HepG2 (cell line): ENCODE measurements around the gene CAMK2G. TPM values are rescaled to one million over a fixed set of nuclear protein-coding genes. Genes with fewer than 3 reads are reported as not detected.

Source experiments
- ATAC-seq: fragments of 200-7000 bp; cut with Tn5 transposase; 3 replicates; pipeline ENCODE4 v1.9.1; 2020; ENCODE audit warnings: mild to moderate bottlenecking, moderate library complexity
- BruUV-seq: library from RNA; stranded (reverse); fragments of 400-500 nt; replicated peaks from 2 replicates; lab custom pipeline; 2021; lab: Mats Ljungman, UMichigan
- CTCF ChIA-PET: fragments of 300-600 bp; formaldehyde crosslinking; extraction: SDS; loops from one replicate; lab custom pipeline; 2021; ENCODE audit warnings: low total read pairs, inconsistent platforms, low intra/inter-chr PET ratio; lab: Yijun Ruan, JAX
- POLR2A ChIA-PET: fragments of 350-600 bp; sonication (Branson Sonifier 250); formaldehyde crosslinking; loops from one replicate; lab custom pipeline; 2020; ENCODE audit warnings: antibody characterized with exemption, inconsistent platforms; lab: Yijun Ruan, JAX
- DNase-seq: peaks from one replicate; pipeline ENCODE4 v3.0.0-alpha.2; 2015; ENCODE audit warnings: low spot score
- FAIRE-seq: peaks from 3 replicates; lab custom pipeline; 2011; peaks lifted over from hg19 to GRCh38; lab: Jason Lieb, UNC
- H2AFZ ChIP-seq: one replicate; pipeline ENCODE4 v1.6.1; 2011; ENCODE audit warnings: low read length, inconsistent platforms
- H3K27ac ChIP-seq: fragments of 300-600 bp; 3 replicates; pipeline ENCODE4 v1.8.0; 2011; ENCODE audit warnings: mixed run types, mild to moderate bottlenecking, mixed read lengths, low read length, inconsistent platforms; ENCODE audit not compliant: insufficient read depth; ENCODE audit errors: extremely low read length
- H3K27me3 ChIP-seq, 2 experiments: fragments of 200-600 bp in 1 of 2; 2 replicates in 1 of 2; 3 replicates in 1 of 2; pipeline versions ENCODE4 v1.6.0 to v1.8.0; 2011; ENCODE audit warnings: low read length in 2 of 2, mild to moderate bottlenecking in 2 of 2, moderate library complexity in 2 of 2, inconsistent platforms in 1 of 2; ENCODE audit not compliant: insufficient read depth in 2 of 2, control insufficient read depth in 1 of 2
- H3K36me3 ChIP-seq, 2 experiments: fragments of 200-600 bp in 1 of 2; replicated peaks in 1 of 2; 2 replicates in 1 of 2; 3 replicates in 1 of 2; pipeline versions ENCODE4 v1.5.1 to v1.8.0; 2011; ENCODE audit warnings: low read length in 2 of 2, inconsistent platforms in 1 of 2; ENCODE audit not compliant: insufficient read depth in 2 of 2, control insufficient read depth in 1 of 2
- H3K4me1 ChIP-seq: 2 replicates; pipeline ENCODE4 v1.5.1; 2012; ENCODE audit warnings: low read length, inconsistent platforms; ENCODE audit not compliant: insufficient read depth
- H3K4me2 ChIP-seq: 2 replicates; pipeline ENCODE4 v1.6.0; 2011; ENCODE audit warnings: low read depth, low read length, inconsistent platforms
- H3K4me3 ChIP-seq, 3 experiments: fragments of 200-600 bp in 1 of 3; sonication (generic), shearing (Covaris generic) in 1 of 3; replicated peaks in 1 of 3; 2 replicates each; pipeline ENCODE4 v1.5.1; 2011 to 2016; ENCODE audit warnings: low read length in 3 of 3, inconsistent platforms in 2 of 3, low read depth in 2 of 3, mild to moderate bottlenecking in 2 of 3, control low read depth in 1 of 3, mixed read lengths in 1 of 3; ENCODE audit not compliant: insufficient read depth in 1 of 3
- H3K79me2 ChIP-seq: one replicate; pipeline ENCODE4 v1.6.1; 2011; ENCODE audit warnings: low read length, inconsistent platforms; ENCODE audit not compliant: insufficient read depth
- H3K9ac ChIP-seq: 2 replicates; pipeline ENCODE4 v1.6.0; 2011; ENCODE audit warnings: mild to moderate bottlenecking, low read depth, low read length, inconsistent platforms; ENCODE audit not compliant: insufficient read depth
- H3K9me3 ChIP-seq: 2 replicates; pipeline ENCODE4 v1.5.1; 2012; ENCODE audit warnings: mild to moderate bottlenecking, low read length
- H4K20me1 ChIP-seq: 2 replicates; pipeline ENCODE4 v1.6.0; 2011; ENCODE audit warnings: inconsistent platforms, mild to moderate bottlenecking, low read length, moderate library complexity; ENCODE audit not compliant: insufficient read depth
- CBX1 ChIP-seq: IDR thresholded peaks from one replicate; pipeline ENCODE4 v1.6.1; 2016; ENCODE audit warnings: antibody characterized with exemption, low read depth
- CHD4 ChIP-seq: fragments of 200-600 bp; sonication (generic); IDR thresholded peaks from 2 replicates; pipeline ENCODE4 v1.7.0; 2017; ENCODE audit warnings: mild to moderate bottlenecking, low read length, borderline replicate concordance
- DR1 ChIP-seq: sonication (generic); formaldehyde crosslinking; IDR thresholded peaks from 2 replicates; pipeline ENCODE4 v1.8.0; 2021; ENCODE audit warnings: mild to moderate bottlenecking, missing genetic modification reagents, inconsistent platforms
- HNRNPK ChIP-seq: fragments of 200-400 bp; formaldehyde crosslinking; IDR thresholded peaks from 2 replicates; pipeline ENCODE4 v1.6.1; 2018; ENCODE audit warnings: low read length, low read depth, moderate library complexity, mild to moderate bottlenecking; ENCODE audit not compliant: poor library complexity, severe bottlenecking
- NFE2 ChIP-seq: sonication (generic); formaldehyde crosslinking; IDR thresholded peaks from 2 replicates; pipeline ENCODE4 v1.4.0; 2020; ENCODE audit warnings: missing genetic modification reagents
- NFRKB ChIP-seq: fragments of 450-650 bp; IDR thresholded peaks from 2 replicates; pipeline ENCODE4 v1.6.1; 2017
- SUZ12 ChIP-seq: fragments of 150-350 bp; IDR thresholded peaks from 2 replicates; pipeline ENCODE4 v1.6.1; 2014; ENCODE audit warnings: low read depth, low read length
- TAF15 ChIP-seq: fragments of 200-400 bp; formaldehyde crosslinking; IDR thresholded peaks from one replicate; pipeline ENCODE4 v1.6.1; 2018; ENCODE audit warnings: mild to moderate bottlenecking, low read depth, low read length; ENCODE audit not compliant: poor library complexity, severe bottlenecking
- TBL1XR1 ChIP-seq: fragments of 150-350 bp; IDR thresholded peaks from 2 replicates; pipeline ENCODE4 v1.6.1; 2014; ENCODE audit warnings: borderline replicate concordance, low read length; ENCODE audit not compliant: partially characterized antibody
- ZNF121 ChIP-seq: sonication (generic); formaldehyde crosslinking; IDR thresholded peaks from 2 replicates; pipeline ENCODE4 v1.5.0; 2020; ENCODE audit warnings: mild to moderate bottlenecking, missing genetic modification reagents
- ZNF543 ChIP-seq: sonication (generic); formaldehyde crosslinking; IDR thresholded peaks from 2 replicates; pipeline ENCODE4 v1.4.0; 2020; ENCODE audit warnings: mild to moderate bottlenecking, missing genetic modification reagents
- ZNF652 ChIP-seq: IDR thresholded peaks from 2 replicates; pipeline ENCODE4 v1.6.1; 2016; ENCODE audit warnings: low read depth, borderline replicate concordance
- ZNF747 ChIP-seq: sonication (generic); formaldehyde crosslinking; IDR thresholded peaks from 2 replicates; pipeline ENCODE4 v1.8.1; 2023; ENCODE audit warnings: missing genetic modification reagents, mild to moderate bottlenecking, borderline replicate concordance
- ZNF781 ChIP-seq: sonication (generic); formaldehyde crosslinking; IDR thresholded peaks from 2 replicates; pipeline ENCODE4 v1.5.1; 2020; ENCODE audit warnings: borderline replicate concordance, mild to moderate bottlenecking, missing genetic modification reagents; ENCODE audit errors: not compliant biosample characterization
- WGBS: methylation state at CpG from one replicate; pipeline ENCODE4 v1.1.6; 2017; ENCODE audit warnings: low lambda C conversion rate; 5-methylcytosine and 5-hydroxymethylcytosine counted together
- in situ Hi-C: cut with HindIII; loops from 2 replicates; pipeline ENCODE4 v1.10.0; 2017; ENCODE audit warnings: low pct_unique_long_range_greater_than_20kb; ENCODE audit not compliant: extremely low pct_ligation_motif_present
- intact Hi-C: fragments of 100-400 bp; cut with micrococcal nuclease; formaldehyde crosslinking; loops from one replicate; pipeline ENCODE4 v1.10.0; 2022; ENCODE audit not compliant: unreplicated experiment
- polyA plus RNA-seq, 8 experiments: library from polyadenylated mRNA; depleted of rRNA in 3 of 8; stranded (reverse) in 7 of 8; unstranded in 1 of 8; fragments of >200 nt; fragmentation: Illumina TruSeq in 4 of 8; extraction: Trizol in 4 of 8; gene quantifications; 2 replicates each; pipeline versions ENCODE4 v1.2.1 to v1.2.3, GENCODE V29; 2011 to 2016; ENCODE audit warnings: low read depth in 4 of 8, missing spikeins in 1 of 8, mixed read lengths in 1 of 8; ENCODE audit not compliant: insufficient read depth in 1 of 8
- total RNA-seq, 5 experiments: library from RNA; depleted of rRNA; stranded (reverse); fragments of >200 nt; fragmentation: Illumina TruSeq; extraction: Trizol; gene quantifications; 2 replicates each; pipeline ENCODE4 v1.2.3, GENCODE V29; 2016; ENCODE audit warnings: low read depth in 1 of 5
- TF ChIP-seq, protein P1 (sequence below): sonication (generic); formaldehyde crosslinking; IDR thresholded peaks from 2 replicates; pipeline ENCODE4 v1.5.1; 2020; ENCODE audit warnings: mild to moderate bottlenecking, missing genetic modification reagents
- TF ChIP-seq, protein P2 (sequence below), 2 experiments: sonication (generic) in 1 of 2; formaldehyde crosslinking in 1 of 2; IDR thresholded peaks; 2 replicates each; pipeline versions ENCODE4 v1.6.1 to v1.9.0; 2014 to 2022; ENCODE audit warnings: antibody characterized with exemption in 1 of 2, borderline replicate concordance in 1 of 2, inconsistent platforms in 1 of 2, low read depth in 1 of 2, missing genetic modification reagents in 1 of 2

Gene CAMK2G
- total and polyA plus RNA-seq, 2 of the 13 experiments (the other 11 are each of a cell fraction or from before 2014, with no cell fraction given) = 15.9 to 18.8 TPM

DNA sequence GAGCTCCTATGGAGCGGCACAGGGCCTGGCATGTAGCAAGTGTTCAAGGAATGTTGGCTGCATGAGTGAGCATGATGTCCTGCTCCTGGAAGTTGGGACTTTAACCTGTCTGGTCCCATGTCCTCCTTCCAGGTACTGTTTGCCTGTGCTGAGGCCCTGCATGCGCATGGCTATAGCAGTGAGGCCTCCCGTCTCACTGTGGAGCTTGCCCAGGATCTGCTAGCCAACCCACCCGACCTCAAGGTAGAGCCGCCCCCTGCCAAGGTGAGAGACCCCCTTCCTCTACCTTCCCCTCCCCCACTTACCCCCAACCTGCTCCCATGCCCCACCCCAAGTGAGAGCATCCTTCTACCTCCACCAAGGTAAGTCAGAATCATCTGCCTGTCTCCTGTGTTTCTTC, 80.9 kb downstream of the CAMK2G start:
- H2AFZ ChIP-seq = no peak overlapping the region
- no peak overlapping the region for H3K4me3 ChIP-seq
- H3K9me3 ChIP-seq = no peaks in the 10 kb centered on the region
- H4K20me1 ChIP-seq = no peaks in the 10 kb centered on the region; the same call in 1 of the 2 replicates
- H3K4me2 ChIP-seq = no peak overlapping the region
- BruUV-seq = no TSS peak
- no peak overlapping the region for H3K9ac ChIP-seq
- ChIA-PET POLR2A (no interaction called here), CTCF (no interaction called here)
- FAIRE-seq = no peak
- peaks cover 2% of the 10 kb centered on the region for H3K79me2 ChIP-seq
- H3K27me3 ChIP-seq = no peaks in the 10 kb centered on the region
- H3K27ac ChIP-seq = no peak overlapping the region
- peaks cover 8% of the 10 kb centered on the region for H3K4me1 ChIP-seq
- DNase-seq = no peak
- in situ Hi-C loops (no loop called here), intact Hi-C loops (no loop called here)
- 95% methylated on average over 5 of the region's 5 CpGs for WGBS
- peaks cover 44 to 84% of the 10 kb centered on the region in 2 experiments for H3K36me3 ChIP-seq
- no peak for ATAC-seq
- TF ChIP-seq NFRKB (no peak), HNRNPK (no peak), SUZ12 (no peak), NFE2 (no peak), ZNF543 (no peak), ZNF747 (CRISPR knock-in tag) (no peak), ZNF121 (CRISPR knock-in tag) (no peak), TAF15 (no peak), ZNF652 (no peak), CHD4 (no peak), CBX1 (no peak), DR1 (CRISPR knock-in tag) (no peak), ZNF781 (CRISPR knock-in tag) (no peak), TBL1XR1 (no peak)
- TF ChIP-seq, protein P1, sequence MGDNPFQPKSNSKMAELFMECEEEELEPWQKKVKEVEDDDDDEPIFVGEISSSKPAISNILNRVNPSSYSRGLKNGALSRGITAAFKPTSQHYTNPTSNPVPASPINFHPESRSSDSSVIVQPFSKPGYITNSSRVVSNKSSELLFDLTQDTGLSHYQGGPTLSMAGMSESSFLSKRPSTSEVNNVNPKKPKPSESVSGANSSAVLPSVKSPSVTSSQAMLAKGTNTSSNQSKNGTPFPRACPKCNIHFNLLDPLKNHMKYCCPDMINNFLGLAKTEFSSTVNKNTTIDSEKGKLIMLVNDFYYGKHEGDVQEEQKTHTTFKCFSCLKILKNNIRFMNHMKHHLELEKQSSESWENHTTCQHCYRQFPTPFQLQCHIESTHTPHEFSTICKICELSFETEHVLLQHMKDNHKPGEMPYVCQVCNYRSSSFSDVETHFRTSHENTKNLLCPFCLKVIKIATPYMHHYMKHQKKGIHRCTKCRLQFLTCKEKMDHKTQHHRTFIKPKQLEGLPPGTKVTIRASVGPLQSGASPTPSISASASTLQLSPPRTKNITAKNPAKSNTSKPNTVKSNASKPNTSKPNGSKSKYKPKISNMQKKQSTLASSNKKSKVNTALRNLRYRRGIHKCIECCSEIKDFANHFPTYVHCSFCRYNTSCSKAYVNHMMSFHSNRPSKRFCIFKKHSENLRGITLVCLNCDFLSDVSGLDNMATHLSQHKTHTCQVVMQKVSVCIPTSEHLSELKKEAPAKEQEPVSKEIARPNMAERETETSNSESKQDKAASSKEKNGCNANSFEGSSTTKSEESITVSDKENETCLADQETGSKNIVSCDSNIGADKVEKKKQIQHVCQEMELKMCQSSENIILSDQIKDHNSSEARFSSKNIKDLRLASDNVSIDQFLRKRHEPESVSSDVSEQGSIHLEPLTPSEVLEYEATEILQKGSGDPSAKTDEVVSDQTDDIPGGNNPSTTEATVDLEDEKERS (CRISPR knock-in tag) = no peak
- TF ChIP-seq, protein P2, sequence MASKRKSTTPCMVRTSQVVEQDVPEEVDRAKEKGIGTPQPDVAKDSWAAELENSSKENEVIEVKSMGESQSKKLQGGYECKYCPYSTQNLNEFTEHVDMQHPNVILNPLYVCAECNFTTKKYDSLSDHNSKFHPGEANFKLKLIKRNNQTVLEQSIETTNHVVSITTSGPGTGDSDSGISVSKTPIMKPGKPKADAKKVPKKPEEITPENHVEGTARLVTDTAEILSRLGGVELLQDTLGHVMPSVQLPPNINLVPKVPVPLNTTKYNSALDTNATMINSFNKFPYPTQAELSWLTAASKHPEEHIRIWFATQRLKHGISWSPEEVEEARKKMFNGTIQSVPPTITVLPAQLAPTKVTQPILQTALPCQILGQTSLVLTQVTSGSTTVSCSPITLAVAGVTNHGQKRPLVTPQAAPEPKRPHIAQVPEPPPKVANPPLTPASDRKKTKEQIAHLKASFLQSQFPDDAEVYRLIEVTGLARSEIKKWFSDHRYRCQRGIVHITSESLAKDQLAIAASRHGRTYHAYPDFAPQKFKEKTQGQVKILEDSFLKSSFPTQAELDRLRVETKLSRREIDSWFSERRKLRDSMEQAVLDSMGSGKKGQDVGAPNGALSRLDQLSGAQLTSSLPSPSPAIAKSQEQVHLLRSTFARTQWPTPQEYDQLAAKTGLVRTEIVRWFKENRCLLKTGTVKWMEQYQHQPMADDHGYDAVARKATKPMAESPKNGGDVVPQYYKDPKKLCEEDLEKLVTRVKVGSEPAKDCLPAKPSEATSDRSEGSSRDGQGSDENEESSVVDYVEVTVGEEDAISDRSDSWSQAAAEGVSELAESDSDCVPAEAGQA (IDR thresholded peaks at IDR 0.05; ENCODE audit: low read depth) = no peak
- TF ChIP-seq, protein P2 (CRISPR knock-in tag; IDR thresholded peaks at IDR 0.05; ENCODE audit: borderline replicate concordance) = no peak
